Measurements from ENCODE around the gene LEF1. TPM values are rescaled to one million over a fixed set of nuclear protein-coding genes. Genes with fewer than 3 reads are reported as not detected.

The LEF1 gene
- total RNA-seq, 1 experiment from 2014 or later = 0.79 TPM

DNA sequence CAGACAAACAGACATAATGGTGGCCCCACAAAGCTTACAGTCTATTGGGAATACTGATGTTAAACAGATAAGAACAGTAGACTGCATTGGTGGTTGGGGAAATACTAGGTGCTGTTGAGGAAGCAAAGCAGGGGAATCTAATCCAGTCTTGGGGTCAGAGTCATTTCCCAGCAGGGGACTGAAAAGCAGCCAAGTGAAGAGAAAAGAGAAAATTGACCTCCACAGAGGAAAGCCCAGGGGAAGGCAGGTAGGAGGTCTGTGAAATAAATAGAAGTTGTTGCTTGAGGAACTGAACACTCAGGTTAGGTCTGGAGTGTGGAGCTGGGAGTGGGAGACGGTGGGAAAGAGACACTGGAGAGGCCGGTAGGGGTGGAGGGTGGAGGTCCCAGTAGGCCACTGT, 33.0 kb upstream of the LEF1 start:
- no peaks in the 10 kb centered on the region for H3K27me3 ChIP-seq (ENCODE audit: insufficient read depth, low read length)
- no TSS peak for BruUV-seq (replicated peaks)
- intact Hi-C loops (cut with micrococcal nuclease) = no loop called here
- H3K4me1 ChIP-seq (ENCODE audit: control insufficient read depth in 1 of 2, insufficient read depth in 2 of 2, low read length in 2 of 2) = no peaks in the 10 kb centered on the region
- no peak overlapping the region for H3K27ac ChIP-seq (ENCODE audit: low read depth, low read length)
- no peaks in the 10 kb centered on the region for H3K9me3 ChIP-seq (ENCODE audit: control insufficient read depth in 1 of 2, insufficient read depth in 1 of 2, low read depth in 1 of 2, low read length in 2 of 2)
- DNase-seq (ENCODE audit: low read depth, low spot score) (no peak), ATAC-seq (no peak)
- ChIA-PET CTCF (no interaction called here), POLR2A (no interaction called here), RAD21 (ENCODE audit: low non-redundant PET in 1 of 2, low total read pairs in 2 of 2, uncharacterized antibody in 2 of 2, unreplicated experiment in 2 of 2) (no interaction called here)
- H3K4me2 ChIP-seq (ENCODE audit: low read length) = no peak overlapping the region
- no peaks in the 10 kb centered on the region for H4K20me1 ChIP-seq (ENCODE audit: insufficient read depth)
- H3K36me3 ChIP-seq (ENCODE audit: control insufficient read depth in 1 of 2, insufficient read depth in 2 of 2, low read length in 2 of 2) = no peaks in the 10 kb centered on the region
- no peaks in the 10 kb centered on the region for H3K79me2 ChIP-seq (ENCODE audit: insufficient read depth, low read length)
- no peak overlapping the region for H2AFZ ChIP-seq (ENCODE audit: low read depth, low read length, poor library complexity, severe bottlenecking)
- no peak overlapping the region for H3K9ac ChIP-seq (ENCODE audit: low read length)
- no peak for TF ChIP-seq REST (IDR thresholded peaks at IDR 0.05; ENCODE audit: low read depth)
- TF ChIP-seq ATF3 (IDR thresholded peaks at IDR 0.05) = no peak
- TF ChIP-seq MAX (IDR thresholded peaks at IDR 0.05) = no peak
- TF ChIP-seq ZBTB33 (IDR thresholded peaks at IDR 0.05; ENCODE audit: extremely low read depth, insufficient replicate concordance, low read length) = no peak
- TF ChIP-seq FOSL1 (IDR thresholded peaks at IDR 0.05; ENCODE audit: low read depth) = no peak
- no peak for TF ChIP-seq EZH2phosphoT487 (IDR thresholded peaks at IDR 0.05; ENCODE audit: borderline replicate concordance)
- TF ChIP-seq POLR2AphosphoS5 (IDR thresholded peaks at IDR 0.05; ENCODE audit: low read depth, low read length) = no peak
- no peak for TF ChIP-seq CBX3 (IDR thresholded peaks at IDR 0.05; ENCODE audit: low read depth)
- no peak for TF ChIP-seq SIN3A (IDR thresholded peaks at IDR 0.05; ENCODE audit: low read depth)
- TF ChIP-seq, protein P1, sequence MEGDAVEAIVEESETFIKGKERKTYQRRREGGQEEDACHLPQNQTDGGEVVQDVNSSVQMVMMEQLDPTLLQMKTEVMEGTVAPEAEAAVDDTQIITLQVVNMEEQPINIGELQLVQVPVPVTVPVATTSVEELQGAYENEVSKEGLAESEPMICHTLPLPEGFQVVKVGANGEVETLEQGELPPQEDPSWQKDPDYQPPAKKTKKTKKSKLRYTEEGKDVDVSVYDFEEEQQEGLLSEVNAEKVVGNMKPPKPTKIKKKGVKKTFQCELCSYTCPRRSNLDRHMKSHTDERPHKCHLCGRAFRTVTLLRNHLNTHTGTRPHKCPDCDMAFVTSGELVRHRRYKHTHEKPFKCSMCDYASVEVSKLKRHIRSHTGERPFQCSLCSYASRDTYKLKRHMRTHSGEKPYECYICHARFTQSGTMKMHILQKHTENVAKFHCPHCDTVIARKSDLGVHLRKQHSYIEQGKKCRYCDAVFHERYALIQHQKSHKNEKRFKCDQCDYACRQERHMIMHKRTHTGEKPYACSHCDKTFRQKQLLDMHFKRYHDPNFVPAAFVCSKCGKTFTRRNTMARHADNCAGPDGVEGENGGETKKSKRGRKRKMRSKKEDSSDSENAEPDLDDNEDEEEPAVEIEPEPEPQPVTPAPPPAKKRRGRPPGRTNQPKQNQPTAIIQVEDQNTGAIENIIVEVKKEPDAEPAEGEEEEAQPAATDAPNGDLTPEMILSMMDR (IDR thresholded peaks at IDR 0.05 in 2 of 3, conservative IDR thresholded peaks at IDR 0.05 in 1 of 3; ENCODE audit: borderline replicate concordance in 1 of 3, insufficient read depth in 1 of 3, low read depth in 2 of 3, low read length in 2 of 3) = no peak
- no peak for TF ChIP-seq CEBPB (IDR thresholded peaks at IDR 0.05; ENCODE audit: low read depth)
- no peaks in the 10 kb centered on the region for H3K9me2 ChIP-seq (ENCODE audit: insufficient read depth)
- no peak overlapping the region for H3K4me3 ChIP-seq (replicated peaks in 1 of 2; ENCODE audit: low read depth in 1 of 2, low read length in 2 of 2)
